HG03571 (cell line): ENCODE data around the gene PRICKLE4.
A peak's percentile ranks its signal among the peaks of the same experiment; 100 is the strongest.

Source experiments
- ATAC-seq: cut with Tn5 transposase; IDR thresholded peaks from one replicate; pipeline ENCODE4 v1.9.1; 2021; ENCODE audit not compliant: unreplicated experiment

The PRICKLE4 gene

DNA sequence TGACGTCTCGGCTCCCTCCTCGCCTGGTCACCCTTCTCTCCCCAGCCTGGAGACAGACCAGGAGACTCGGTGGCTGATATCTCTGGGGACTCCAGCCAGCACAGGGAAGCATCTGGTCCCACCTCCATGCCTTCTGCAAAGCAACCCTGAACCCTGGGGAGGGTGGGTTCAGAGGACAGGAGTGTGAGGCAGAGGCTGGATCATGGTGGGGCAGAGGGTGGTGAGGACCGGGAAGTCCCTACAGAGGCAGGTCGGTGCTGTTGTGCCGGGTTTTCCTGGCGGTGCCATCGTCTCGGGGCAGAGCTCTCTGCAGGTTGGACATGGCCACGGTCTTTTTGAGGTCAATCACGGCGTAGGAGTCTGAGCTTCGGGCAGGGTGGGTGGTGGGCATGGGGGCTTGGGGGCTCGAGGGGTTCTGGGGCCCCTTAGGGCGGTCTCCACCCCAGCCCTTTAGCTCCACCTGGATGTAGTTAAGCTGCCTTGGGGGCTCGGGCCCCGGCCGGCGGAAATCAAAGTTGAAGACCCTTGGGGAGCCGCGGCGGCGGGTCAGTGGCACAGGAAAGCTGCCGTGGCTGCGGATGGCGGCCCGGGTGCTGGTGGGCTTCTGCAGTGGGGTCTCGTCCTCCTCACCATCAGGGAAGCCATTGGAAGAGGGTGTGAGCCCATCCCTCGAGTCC lies 10.1 kb upstream of the PRICKLE4 start:
- ATAC-seq: no peak

DNA sequence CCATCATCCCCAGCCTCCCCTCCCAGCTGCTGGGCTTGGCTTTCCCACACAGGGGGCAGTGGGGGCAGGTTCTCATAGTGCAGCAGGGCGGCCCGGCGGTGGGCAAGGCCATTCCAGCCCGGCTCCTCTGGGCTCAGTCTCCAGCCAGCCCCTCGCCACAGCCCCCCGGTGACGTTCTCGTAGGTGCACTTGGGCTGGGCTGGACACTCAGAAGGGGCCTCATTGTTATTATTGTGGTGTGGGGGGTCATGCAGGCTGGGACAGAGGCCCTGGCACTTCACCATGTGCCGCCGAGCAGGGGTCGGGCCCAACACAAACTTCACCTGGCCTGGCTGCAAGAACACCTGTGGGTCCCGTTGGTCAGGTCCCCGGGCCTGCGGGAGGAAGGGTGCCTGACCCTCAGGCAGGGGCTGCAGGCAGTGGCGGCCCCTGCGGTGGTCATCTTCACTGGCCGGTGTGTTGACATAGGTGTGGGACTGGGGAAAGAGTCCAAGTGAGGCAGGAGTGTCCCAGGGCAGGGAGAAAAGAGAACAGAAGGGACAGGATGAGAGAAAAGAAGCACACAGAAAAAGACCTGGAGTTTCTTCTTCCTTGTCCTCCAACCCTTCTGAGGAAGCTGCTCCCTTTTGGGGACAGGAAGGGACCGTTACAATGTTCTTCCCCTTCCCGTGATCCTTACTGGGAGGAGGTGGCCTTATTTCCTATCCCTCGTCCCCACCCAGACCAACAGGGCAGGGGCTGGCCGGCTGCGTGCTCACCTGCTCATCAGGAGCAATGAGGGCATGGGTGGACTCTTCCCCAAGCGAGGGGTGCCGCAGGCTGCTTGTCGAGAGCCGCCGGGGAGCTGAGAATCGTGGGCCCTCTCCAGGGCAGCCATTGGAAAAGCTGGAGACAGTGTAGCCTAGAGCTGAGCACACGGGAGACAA lies 9.3 kb upstream of the PRICKLE4 start:
- no peak for ATAC-seq

DNA sequence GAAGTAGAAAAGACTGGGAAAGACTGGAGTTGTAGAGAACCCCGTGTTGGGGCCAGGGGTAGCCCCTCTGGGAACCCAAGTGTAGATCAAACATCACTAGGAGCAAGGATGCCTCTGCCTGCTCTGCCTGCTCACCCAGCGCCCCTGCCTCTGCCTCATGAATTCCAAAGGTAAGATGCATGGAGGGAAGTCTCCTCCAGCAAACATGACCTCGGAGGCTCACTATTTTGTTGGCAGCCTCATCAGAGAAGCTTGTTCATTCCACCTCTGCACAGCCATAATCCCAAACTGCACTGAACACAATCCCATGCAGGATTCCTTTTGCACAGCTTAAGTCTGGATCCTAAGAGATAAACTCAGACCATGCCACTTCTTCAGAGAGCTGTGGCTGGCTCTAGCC lies 5.7 kb upstream of the PRICKLE4 start:
- no peak for ATAC-seq

DNA sequence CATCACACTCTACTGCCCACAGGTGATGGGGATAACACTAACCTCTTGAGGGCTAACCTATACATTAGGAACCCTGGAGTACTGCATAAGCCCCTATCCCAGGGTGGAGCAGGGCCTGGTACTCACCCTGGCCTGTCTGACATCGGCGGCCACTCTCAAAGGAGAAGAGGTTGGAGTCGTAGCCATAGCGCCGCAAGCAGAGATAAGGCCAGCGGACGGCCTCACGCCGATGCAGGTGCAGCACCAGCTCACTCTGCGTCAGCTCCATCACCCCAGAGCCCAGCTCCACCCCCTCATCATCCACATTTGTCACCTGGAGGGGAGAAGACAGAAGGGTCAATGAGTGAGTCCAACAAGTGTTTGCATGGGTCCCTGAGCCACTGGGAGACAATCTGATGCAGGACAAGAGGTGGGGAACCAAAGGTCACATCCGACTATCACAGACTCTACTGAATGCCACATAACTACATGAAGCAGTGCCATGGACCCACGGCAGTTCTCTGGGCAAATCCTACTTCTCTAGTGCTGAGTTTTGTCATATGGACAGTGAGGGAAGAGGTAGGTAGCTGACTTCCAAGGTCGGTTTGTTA lies 5.2 kb upstream of the PRICKLE4 start:
- ATAC-seq: no peak

DNA sequence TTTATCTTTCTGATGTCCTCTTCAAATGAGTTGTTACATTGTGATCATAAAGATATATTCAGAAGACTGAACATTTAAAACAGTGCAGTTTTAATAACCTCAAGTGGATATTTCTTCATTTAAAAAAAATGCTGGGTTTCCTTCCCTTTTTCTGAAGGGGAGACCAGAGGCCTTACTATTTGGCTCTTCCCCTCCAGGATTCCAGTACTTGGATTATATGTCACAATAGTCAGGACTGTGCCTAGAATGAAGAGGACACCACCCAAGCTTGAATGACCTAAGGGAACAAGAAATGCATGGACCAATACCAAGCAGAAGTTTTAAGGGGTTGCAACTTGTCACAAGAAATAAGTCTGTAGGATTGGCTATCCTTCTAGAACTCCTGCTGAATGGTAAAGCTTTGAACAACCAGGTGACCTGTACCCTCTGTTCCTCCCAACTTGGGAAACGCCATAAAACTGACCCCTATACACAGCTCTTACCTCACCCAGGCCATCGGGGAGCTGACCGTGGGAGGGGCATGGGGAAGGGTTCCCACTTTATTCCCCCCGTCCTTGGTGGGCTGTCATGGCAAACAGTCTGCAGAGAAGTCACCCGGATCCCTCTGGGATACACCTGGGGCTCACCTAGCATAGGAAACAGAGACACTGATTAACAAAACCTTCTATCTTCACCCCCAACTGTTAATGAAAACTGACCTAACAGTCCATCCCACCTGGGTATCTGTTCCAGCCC lies 2.9 kb upstream of the PRICKLE4 start:
- no peak for ATAC-seq

DNA sequence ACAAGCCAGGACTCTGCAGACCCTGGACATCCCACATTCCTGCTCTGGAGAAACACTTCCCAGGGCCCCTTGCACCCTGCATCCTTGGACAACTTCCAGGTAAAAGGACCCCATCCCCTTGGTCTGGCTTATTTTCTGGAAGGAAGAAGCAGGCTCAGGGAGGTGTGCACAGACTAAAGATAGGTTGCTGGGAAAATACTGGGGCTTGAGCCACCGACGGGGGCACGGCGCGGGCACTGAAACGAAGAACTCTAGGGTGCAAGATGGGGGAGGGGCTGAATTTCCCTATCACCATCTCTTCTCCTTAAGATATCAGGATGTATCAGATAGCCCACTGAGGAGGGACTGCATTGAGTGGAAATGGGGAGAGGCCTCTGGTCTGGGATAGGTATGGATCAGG lies 1.7 kb upstream of the PRICKLE4 start:
- no peak for ATAC-seq

DNA sequence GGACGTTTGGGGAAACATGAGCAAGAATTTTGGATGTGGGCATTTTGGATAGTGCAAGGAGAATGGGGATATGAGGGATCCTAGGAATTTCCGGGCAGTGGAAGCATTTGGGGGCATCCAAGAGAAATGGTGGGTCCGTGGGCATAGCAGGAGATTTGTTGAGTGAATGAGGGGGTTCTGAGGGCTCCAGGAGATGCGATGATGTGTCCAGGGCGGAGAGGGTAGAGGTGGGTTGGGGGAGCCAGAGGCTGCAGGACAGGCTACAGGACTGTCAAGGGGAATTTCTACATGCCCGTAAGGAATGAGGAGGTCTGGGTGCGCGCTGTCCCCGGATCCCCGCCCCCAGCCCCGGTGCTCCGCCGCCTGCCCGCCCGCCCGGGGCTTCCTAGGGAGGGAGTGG lies 1.2 kb upstream of the PRICKLE4 start:
- no peak for ATAC-seq

DNA sequence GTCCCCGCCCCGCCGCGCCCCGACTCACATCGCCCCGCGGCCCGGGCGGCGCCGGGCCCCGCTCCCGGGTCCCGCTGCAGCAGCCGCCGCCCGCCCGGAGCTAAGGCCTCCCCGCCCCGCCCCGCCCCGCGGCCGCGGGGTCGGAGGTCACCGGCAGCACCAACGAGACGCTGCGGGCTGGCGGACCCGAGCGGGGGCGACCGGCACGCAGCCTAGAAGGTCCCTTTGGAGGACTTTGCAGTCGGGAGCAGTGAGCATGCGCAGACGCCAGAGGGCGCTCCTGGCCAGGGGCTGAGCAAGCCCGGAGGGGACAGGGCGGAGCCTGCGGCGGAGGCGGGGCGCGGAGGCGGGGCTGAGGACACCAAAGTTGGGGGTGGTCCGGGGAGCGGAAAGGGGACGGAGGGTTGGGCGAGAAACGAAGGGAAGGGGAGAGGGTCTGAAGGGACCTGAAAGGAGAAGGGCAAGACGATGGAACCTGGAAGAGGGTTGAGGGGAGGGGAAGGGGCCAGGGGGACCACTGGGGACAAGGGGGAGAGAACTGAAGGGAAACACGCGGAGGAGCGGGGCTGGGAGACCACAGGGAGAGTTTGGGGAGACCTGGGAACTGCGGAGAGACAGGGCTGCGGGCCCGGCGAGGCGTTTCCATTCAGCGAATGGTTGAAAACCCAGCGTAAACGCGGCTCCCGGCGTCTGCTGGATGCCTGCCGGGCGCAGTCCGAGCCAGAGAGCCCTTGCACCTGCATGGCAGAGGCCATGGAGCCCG lies 613 bp upstream of the PRICKLE4 start, which contains the start of gene FRS3:
Gene FRS3 (minus strand): TSS at position 113 of the 763 bp plus-strand sequence. CDS start 2,913 bp downstream, outside the sequence.
- peak; percentile 95 for ATAC-seq

DNA sequence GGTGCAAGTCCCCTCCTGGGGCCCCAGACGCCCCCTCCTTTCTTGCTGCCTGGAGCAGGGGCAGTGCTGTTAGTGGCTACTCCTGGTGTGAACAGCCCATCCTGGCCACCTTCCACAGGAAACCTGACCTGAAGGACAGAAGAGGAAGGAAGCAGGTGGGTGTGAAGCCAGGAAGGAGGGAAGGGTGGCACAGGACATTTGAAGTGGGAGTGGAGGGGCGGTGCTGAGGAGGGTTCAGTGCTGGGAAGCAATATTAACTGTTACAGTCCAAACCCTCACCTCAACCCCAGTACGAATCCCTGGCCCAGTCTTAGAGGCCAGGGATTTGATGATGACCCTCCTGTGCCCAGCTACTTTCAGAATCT lies 766 bp downstream of the PRICKLE4 start:
- ATAC-seq: no peak

DNA sequence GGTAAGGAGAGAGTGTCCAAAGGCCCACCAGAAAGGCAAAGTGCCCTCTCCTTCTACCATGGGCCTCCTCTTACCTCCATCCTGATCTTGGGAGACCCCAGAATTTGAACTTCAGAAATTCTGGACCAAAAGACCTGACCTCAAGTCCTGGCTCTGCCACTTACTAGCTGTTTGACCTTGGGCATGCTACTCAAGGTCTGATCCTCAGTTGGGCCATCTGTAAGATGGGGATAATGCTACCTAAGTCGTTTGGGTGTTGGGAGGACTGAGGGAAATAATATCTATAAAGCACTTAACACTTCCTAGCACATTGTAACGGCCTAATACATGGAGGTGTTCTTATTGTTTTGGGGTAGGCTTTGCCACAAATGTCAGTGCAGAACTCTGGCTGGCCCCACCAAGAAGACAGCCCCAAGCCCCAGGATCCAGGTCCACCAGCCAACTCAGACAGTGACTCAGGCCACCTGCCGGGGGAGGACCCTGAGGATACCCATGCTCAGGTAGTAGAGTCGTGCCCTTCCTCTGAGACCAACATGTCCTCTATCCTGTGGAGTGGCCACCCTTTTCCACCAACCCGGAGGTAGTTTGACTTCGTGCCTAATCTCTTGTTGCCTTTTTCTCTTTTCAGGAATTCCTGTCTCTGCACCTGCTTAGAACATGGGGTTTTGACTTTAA lies 2.7 kb downstream of the PRICKLE4 start:
- no peak for ATAC-seq

DNA sequence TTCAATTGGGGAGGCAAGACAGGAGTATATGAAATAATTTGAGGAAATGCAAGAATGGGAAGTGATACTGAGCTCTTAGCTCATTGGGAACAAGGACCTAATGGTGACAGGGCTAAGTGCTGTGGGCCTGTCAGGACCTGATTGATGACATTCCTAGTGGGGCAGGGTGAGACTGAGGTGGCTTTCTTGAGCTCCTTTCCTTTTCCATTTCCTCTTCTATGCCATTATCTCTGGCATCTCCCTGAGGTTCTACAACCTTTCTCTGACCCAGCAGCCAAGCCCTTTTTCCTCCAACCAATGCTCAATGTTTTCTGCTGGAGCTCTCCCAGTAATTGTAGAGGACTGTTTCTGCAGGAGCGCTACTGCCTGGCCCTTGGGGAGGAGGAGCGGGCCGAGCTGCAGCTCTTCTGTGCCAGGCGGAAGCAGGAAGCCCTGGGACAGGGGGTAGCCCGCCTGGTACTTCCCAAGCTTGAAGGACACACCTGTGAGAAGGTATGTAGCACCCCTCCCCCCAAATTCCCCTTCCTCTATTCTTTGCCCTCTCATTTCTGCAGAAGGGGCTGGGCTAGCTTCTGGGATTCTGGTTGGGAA lies 4.1 kb downstream of the PRICKLE4 start:
- ATAC-seq: no peak

DNA sequence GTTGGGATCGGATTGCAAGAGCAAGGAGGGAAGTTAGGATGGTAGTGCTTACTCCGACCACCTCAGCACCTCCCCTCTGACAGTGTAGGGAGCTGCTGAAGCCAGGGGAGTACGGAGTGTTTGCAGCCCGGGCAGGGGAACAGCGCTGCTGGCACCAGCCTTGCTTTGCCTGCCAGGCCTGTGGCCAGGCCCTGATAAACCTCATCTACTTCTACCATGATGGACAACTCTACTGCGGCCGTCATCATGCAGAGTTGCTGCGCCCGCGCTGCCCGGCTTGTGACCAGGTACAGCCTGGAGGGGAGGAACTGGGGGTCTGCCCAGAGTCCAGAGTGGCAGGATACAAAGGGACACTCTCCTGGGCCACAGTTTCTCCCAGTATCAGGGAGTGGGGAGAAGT lies 4.7 kb downstream of the PRICKLE4 start:
- ATAC-seq: no peak

DNA sequence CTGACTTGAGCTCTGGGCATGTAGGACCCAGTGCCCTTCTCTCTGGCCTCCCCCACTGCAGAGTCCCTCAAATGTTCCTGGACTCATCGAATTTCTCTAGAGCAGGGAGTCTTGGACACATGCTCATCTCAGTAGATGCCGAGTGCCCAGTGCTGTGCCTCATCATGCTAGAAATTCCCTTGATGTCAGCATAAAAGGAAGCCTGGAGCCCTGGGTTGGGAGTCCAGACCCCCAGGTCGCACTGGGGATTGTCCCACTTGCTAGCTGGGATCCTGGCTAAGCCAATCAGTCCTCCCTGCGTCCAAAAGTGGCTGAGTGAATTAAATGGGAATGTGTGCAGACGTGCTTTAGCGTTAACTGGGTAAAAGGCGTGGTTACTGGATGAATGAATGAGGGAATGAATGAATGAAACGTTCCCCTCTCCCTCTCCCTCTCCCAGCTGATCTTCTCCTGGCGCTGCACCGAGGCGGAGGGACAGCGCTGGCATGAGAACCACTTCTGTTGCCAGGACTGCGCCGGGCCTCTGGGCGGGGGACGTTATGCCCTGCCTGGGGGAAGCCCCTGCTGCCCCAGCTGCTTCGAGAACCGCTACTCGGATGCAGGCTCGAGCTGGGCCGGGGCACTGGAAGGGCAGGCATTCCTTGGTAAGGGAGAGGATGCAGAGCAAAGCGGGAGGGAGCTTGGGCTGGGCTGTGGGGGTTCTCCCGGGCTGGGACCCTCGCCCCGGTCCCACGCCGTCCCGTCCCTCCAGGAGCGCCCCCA lies 5.3 kb downstream of the PRICKLE4 start:
- ATAC-seq: no peak

DNA sequence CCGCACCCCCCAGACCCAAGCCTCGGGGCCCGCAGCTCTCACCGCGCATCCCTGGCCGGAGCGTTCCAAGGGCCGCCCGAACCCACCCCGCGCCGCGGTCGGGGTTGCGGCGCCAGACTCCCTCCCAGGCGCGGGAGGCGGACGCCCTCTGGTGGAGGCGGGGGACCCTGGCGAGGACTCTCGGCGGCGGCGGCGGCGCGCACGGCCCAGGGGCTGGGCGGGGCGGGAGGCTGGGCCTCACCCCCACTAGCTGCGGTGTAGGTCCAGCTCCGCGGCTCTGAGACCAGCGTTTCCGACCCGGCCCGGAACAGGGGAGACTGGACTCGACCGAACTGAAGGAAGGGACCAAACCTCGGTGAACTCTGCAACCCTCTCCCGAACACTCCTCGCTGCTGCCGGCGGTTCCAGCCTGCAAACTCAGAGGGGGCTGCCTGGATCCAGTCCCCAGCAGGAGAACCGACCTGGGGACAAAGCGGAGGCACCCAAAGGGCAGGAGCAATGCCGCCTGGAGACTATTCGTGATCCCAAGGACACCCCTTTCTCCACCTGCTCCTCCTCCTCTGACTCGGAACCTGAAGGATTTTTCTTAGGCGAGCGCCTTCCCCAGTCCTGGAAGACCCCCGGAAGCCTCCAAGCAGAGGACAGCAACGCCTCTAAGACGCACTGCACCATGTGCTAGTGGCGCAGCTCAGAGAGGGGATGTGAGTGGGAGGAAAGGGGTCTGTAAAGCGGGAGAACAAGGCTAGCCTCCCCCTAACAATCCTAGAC lies 6.1 kb downstream of the PRICKLE4 start:
- peak; percentile 53 for ATAC-seq

DNA sequence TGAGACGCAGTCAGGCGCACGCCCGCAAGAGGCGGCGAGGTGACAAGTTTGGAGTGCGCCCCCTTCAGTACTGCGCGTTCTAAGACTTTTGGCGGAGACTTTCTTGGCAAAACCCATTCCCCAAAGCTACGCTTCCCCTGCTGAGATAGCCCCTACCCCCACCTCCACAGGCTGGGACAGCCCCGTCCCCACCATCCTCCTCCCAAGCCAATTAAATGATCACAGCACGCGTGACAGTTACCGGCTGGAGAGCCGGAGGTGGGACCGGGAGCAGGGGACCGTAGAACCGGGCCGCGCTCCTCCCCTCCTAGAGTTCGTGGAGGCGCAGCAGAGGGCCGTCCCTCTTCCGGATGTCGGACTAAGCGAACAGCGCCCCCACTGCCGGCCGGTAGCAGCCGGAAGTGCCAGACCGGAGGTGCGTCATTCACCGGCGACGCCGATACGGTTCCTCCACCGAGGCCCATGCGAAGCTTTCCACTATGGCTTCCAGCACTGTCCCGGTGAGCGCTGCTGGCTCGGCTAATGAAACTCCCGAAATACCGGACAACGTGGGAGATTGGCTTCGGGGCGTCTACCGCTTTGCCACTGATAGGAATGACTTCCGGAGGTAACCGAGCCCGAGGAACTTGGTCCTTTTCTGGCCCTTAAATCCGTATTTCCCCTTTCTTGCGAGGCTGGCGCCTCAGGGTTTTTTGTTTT lies 6.8 kb downstream of the PRICKLE4 start, which contains the start of gene TOMM6:
Gene TOMM6 (plus strand): TSS at position 476 of the 699 bp plus-strand sequence. CDS start 4 bp downstream, at position 480.
- ATAC-seq: peak; percentile 71

DNA sequence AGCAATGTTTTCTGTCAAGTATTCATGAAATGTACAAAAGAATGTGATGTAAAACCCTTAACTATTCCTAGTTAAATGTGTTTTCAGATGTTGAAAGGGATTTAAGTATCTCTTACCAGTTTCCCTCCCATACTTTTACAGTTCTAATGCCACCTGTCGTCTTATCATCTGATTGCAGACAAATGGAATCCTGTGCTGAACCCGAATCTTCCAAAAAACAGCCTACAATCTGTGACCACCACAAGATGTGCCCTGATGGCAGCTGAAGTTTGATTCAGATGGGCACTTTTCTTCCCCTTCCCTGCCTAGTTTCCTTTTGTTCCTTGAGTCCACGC lies 8.8 kb downstream of the PRICKLE4 start:
- ATAC-seq: no peak

DNA sequence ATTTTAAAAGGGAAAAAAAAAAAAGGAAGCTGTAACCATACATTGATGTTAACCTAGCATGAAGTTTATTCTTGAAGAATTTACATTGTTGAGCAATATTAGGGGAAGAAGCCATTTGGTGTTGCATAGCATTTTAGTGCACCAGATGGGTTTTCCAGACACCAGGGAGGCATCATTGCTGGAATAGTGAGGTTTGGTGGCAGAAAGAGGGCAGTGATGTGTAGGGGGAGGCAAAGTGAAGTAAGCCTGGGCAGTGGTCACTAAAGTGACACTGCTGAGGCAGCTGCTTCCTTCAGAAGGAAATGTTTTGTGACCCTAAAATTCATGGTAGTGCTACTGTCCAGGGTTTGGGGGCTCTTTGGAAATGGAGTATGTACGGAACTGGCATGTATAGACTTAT lies 9.5 kb downstream of the PRICKLE4 start:
- ATAC-seq: no peak
